ENCODE data around the gene NANOS2. TPM values are rescaled to one million over a fixed set of nuclear protein-coding genes. Genes with fewer than 3 reads are reported as not detected.

NANOS2 gene
- total RNA-seq, 4 donors from 2014 or later, result not detected

GRCh38 chr19:45953676-45954075, 39.1 kb upstream of the NANOS2 start:
- 88% methylated on average over 8 of the region's 8 CpGs for WGBS
- H3K4me3 ChIP-seq, result no peak overlapping the region
- TF ChIP-seq EP300 (IDR thresholded peaks at IDR 0.05) (no peak), POLR2A (IDR thresholded peaks at IDR 0.05; ENCODE audit: low read depth) (no peak), CTCF (IDR thresholded peaks at IDR 0.05) (no peak), POLR2AphosphoS5 (IDR thresholded peaks at IDR 0.05) (no peak)
- H3K9me3 ChIP-seq, result no peaks in the 10 kb centered on the region
- H3K27me3 ChIP-seq, result peaks cover 0 to 82% (median 6%) of the 10 kb centered on the region in 4 donors
- DNase-seq (ENCODE audit: extremely low spot score), result no peak
- intact Hi-C loops (cut with DNase I), result no loop called here
- no peak overlapping the region for H3K27ac ChIP-seq (replicated peaks in 1 of 4)
- H3K4me1 ChIP-seq, result peaks cover 13 to 26% (median 20%) of the 10 kb centered on the region in 4 donors
- peaks cover 0 to 18% (median 0%) of the 10 kb centered on the region in 4 donors for H3K36me3 ChIP-seq

- H3K27me3 ChIP-seq, result peaks cover 0 to 74% (median 6%) of the 10 kb centered on the region in 4 donors
- WGBS, result 24% methylated on average over 43 of the region's 43 CpGs
- intact Hi-C loops (cut with DNase I), result no loop called here
- peak overlapping the region in 3 of 4 donors; percentile 12 to 14 (median 12) for H3K4me3 ChIP-seq
- H3K27ac ChIP-seq (replicated peaks in 1 of 4), result no peak overlapping the region
- DNase-seq (ENCODE audit: extremely low spot score), result no peak
- H3K36me3 ChIP-seq, result peaks cover 0 to 19% (median 0%) of the 10 kb centered on the region in 4 donors
- H3K9me3 ChIP-seq, result no peaks in the 10 kb centered on the region
- TF ChIP-seq POLR2AphosphoS5 (IDR thresholded peaks at IDR 0.05), result no peak
- no peak for TF ChIP-seq POLR2A (IDR thresholded peaks at IDR 0.05; ENCODE audit: low read depth)
- no peak for TF ChIP-seq CTCF (IDR thresholded peaks at IDR 0.05)
- no peak for TF ChIP-seq EP300 (IDR thresholded peaks at IDR 0.05)
- H3K4me1 ChIP-seq, result peaks cover 13 to 25% (median 18%) of the 10 kb centered on the region in 4 donors
These were observed 38.3 kb upstream of the NANOS2 start for GRCh38 chr19:45952686-45953505.

- Histone ChIP-seq H3K27ac (replicated peaks in 1 of 4) (no peak overlapping the region), H3K4me1 (peaks cover 13 to 25% (median 18%) of the 10 kb centered on the region in 4 donors), H3K4me3 (no peak overlapping the region), H3K9me3 (no peaks in the 10 kb centered on the region), H3K36me3 (peaks cover 0 to 24% (median 0%) of the 10 kb centered on the region in 4 donors), H3K27me3 (peaks cover 0 to 72% (median 6%) of the 10 kb centered on the region in 4 donors)
- no peak for TF ChIP-seq POLR2A (IDR thresholded peaks at IDR 0.05; ENCODE audit: low read depth)
- WGBS, result 44% methylated on average over 8 of the region's 8 CpGs
- intact Hi-C loops (cut with DNase I), result no loop called here
- no peak for DNase-seq (ENCODE audit: extremely low spot score)
These were observed 37.7 kb upstream of the NANOS2 start for GRCh38 chr19:45952341-45952685.

DNA sequence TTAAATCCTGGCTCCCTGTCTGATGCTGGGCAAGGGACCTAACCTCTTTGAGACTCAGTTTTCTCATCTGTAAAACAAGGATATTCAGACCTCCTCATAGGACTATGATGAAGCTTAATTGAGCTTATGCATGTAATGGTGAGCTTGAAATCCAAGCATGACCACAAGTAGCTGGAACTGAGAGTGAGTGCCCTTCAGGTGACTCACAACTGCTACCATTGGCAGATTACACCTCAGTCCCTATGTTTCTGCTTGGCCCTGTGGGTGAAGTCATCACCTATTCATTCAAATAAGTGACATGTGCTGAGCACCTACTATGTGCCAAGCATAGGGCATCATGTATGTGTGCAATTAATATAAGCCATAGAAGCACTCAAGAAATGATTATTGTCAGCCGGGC, 33.3 kb upstream of the NANOS2 start:
- Histone ChIP-seq H3K9me3 (no peaks in the 10 kb centered on the region), H3K4me1 (peaks cover 3 to 7% (median 4%) of the 10 kb centered on the region in 4 donors), H3K27ac (replicated peaks in 1 of 4) (no peak overlapping the region), H3K36me3 (peaks cover 0 to 38% (median 0%) of the 10 kb centered on the region in 4 donors), H3K27me3 (peaks cover 0 to 52% (median 2%) of the 10 kb centered on the region in 4 donors), H3K4me3 (no peak overlapping the region)
- intact Hi-C loops (cut with DNase I), result no loop called here
- no peak for DNase-seq (ENCODE audit: extremely low spot score)
- WGBS, result 100% methylated on average over 1 of the region's 1 CpG
- TF ChIP-seq POLR2A (IDR thresholded peaks at IDR 0.05; ENCODE audit: low read depth) (no peak), CTCF (IDR thresholded peaks at IDR 0.05) (no peak), POLR2AphosphoS5 (IDR thresholded peaks at IDR 0.05) (no peak), EP300 (IDR thresholded peaks at IDR 0.05) (no peak)

- intact Hi-C loops (cut with DNase I), result no loop called here
- no peak for TF ChIP-seq CTCF (IDR thresholded peaks at IDR 0.05)
- TF ChIP-seq POLR2AphosphoS5 (IDR thresholded peaks at IDR 0.05), result no peak
- TF ChIP-seq POLR2A (IDR thresholded peaks at IDR 0.05; ENCODE audit: low read depth), result no peak
- no peak for TF ChIP-seq EP300 (IDR thresholded peaks at IDR 0.05)
- 72% methylated on average over 10 of the region's 32 CpGs for WGBS
- H3K4me1 ChIP-seq, result peaks cover 0 to 6% (median 3%) of the 10 kb centered on the region in 4 donors
- H3K27me3 ChIP-seq, result peaks cover 0 to 76% (median 3%) of the 10 kb centered on the region in 4 donors
- peaks cover 0 to 19% (median 0%) of the 10 kb centered on the region in 4 donors for H3K36me3 ChIP-seq
- H3K27ac ChIP-seq (replicated peaks in 1 of 4), result no peak overlapping the region
- no peak overlapping the region for H3K4me3 ChIP-seq
- H3K9me3 ChIP-seq, result no peaks in the 10 kb centered on the region
- DNase-seq (ENCODE audit: extremely low spot score), result no peak
These were observed 25.9 kb upstream of the NANOS2 start for GRCh38 chr19:45940515-45940805.

All from esophagus muscularis mucosa (tissue), 4 donors.